Fibroblast of pulmonary artery (primary cell): ENCODE measurements around the gene PTPN14.
A peak's percentile ranks its signal among the peaks of the same experiment; 100 is the strongest.

Source experiments
- DNase-seq: peaks from one replicate; pipeline ENCODE4 v3.0.0-alpha.2; 2010; ENCODE audit warnings: low read depth
- H3K4me3 ChIP-seq: replicated peaks from 2 replicates; pipeline ENCODE4 v1.5.1; 2011; ENCODE audit warnings: low read depth, mild to moderate bottlenecking, control low read depth, low read length, moderate library complexity
- CTCF ChIP-seq: IDR thresholded peaks from 2 replicates; pipeline ENCODE4 v1.5.1; 2011; ENCODE audit warnings: mild to moderate bottlenecking, control low read depth, low read length, inconsistent platforms; ENCODE audit errors: missing control alignments

The PTPN14 gene

GRCh38 chr1:214331827-214332423 is 219.5 kb downstream of the PTPN14 start:
- H3K4me3 ChIP-seq = no peak overlapping the region
- DNase-seq = peak; percentile 52
- TF ChIP-seq CTCF = peak; percentile 92

GRCh38 chr1:214331180-214331579 is 220.2 kb downstream of the PTPN14 start:
- TF ChIP-seq CTCF = no peak
- DNase-seq = no peak
- H3K4me3 ChIP-seq = no peak overlapping the region

GRCh38 chr1:214330715-214331114 is 220.7 kb downstream of the PTPN14 start:
- no peak for DNase-seq
- H3K4me3 ChIP-seq = no peak overlapping the region
- no peak for TF ChIP-seq CTCF

GRCh38 chr1:214330222-214330621 is 221.2 kb downstream of the PTPN14 start:
- H3K4me3 ChIP-seq = no peak overlapping the region
- DNase-seq = no peak
- no peak for TF ChIP-seq CTCF

- H3K4me3 ChIP-seq = no peak overlapping the region
- no peak for DNase-seq
- TF ChIP-seq CTCF = no peak
Measured at GRCh38 chr1:214329470-214330220, 221.8 kb downstream of the PTPN14 start.

- no peak overlapping the region for H3K4me3 ChIP-seq
- peak; percentile 95 for TF ChIP-seq CTCF
- DNase-seq = peak; percentile 83
Measured at GRCh38 chr1:214328770-214329469, 222.5 kb downstream of the PTPN14 start.
